ENCODE results near the gene VKORC1. TPM values are rescaled to one million over a fixed set of nuclear protein-coding genes. Genes with fewer than 3 reads are reported as not detected.
A peak's percentile ranks its signal among the peaks of the same experiment; 100 is the strongest.
"Not testable (repeated sequence)": the region's sequence is repeated elsewhere in the genome, so short reads cannot be mapped to it uniquely, and the experiment has no call there.

The VKORC1 gene
- total RNA-seq: 10 to 100 TPM; 62.8 to 63.8 (median 63.5) TPM

DNA sequence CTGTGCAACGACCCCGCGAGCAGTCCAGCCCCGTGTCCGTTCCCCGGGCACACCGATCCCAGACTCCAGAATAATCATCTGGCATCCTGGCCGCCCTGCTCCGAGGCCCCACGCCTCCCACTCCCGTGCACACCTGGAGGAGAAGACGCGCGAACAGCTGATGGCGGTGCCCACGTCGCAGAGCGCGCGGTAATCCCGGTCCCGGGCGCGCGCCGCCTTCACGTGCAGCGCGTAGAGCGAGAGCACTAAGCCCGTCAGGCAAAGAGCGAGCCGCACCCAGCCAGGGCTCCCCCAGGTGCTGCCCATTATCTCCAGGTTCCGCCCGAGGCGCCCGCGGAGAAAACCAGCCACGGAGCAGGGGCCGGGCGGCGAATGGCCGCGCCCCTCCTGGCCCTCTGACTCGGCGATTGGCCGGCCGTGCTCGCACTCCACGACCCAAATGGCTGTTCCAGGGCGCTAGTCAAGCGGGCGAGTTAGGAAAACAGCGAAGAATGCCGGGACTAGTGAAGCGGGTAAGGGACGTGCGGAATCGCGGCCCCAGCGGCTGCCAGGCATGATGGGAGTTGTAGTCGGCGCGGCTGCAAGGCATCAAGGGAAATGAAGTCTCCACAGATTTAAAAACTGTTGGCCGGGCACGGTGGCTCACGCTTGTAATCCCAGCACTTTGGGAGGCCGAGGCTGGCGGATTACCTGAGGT lies at the start of gene VKORC1:
TSS of gene VKORC1 (minus strand) at position 374 of the 697 bp plus-strand sequence. CDS start at position 306, 68 bp downstream.
- ATAC-seq: peak; percentile 94 to 95
- DNase-seq: peak; percentile 77
- H3K27me3 Mint-ChIP-seq (ENCODE audit: low read depth): no peaks in the 10 kb centered on the region
- H3K4me3 Mint-ChIP-seq: peak within 1 kb of the TSS; percentile 97
- H3K36me3 Mint-ChIP-seq (ENCODE audit: insufficient read depth): peaks cover 3% of the 10 kb centered on the region
- peaks cover 26% of the 10 kb centered on the region for H3K4me1 Mint-ChIP-seq (ENCODE audit: low read depth)
- H3K9me3 Mint-ChIP-seq: no peaks in the 10 kb centered on the region

DNA sequence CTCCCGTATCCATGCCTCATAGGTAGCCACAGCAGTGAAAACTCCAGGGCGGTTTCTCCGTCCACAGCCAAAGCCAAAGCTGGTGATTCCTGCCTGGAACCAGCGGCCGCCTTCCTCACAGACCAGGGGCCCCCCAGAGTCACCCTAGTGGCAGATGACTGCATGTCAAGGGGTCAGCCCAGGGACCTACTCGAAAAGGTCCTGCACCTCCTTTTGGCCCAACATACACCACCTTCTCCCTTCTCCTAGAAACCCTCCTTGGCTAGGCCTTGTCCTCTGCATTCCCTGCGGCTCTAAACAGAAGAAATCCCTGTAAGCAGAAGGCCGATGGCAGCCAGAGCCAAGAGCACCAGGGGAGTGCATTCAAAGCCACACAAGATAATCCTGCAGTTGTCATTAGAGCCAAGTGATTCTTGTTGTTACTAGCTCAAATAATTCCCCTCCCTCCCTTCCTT lies 49.1 kb upstream of the VKORC1 start:
- DNase-seq (no peak), ATAC-seq (no peak)
- H3K27me3 Mint-ChIP-seq (ENCODE audit: low read depth): peaks cover 3% of the 10 kb centered on the region
- H3K9me3 Mint-ChIP-seq: no peaks in the 10 kb centered on the region
- H3K4me1 Mint-ChIP-seq (ENCODE audit: low read depth): peaks cover 7% of the 10 kb centered on the region
- no peaks in the 10 kb centered on the region for H3K36me3 Mint-ChIP-seq (ENCODE audit: insufficient read depth)
- H3K4me3 Mint-ChIP-seq: peak overlapping the region; percentile 64

DNA sequence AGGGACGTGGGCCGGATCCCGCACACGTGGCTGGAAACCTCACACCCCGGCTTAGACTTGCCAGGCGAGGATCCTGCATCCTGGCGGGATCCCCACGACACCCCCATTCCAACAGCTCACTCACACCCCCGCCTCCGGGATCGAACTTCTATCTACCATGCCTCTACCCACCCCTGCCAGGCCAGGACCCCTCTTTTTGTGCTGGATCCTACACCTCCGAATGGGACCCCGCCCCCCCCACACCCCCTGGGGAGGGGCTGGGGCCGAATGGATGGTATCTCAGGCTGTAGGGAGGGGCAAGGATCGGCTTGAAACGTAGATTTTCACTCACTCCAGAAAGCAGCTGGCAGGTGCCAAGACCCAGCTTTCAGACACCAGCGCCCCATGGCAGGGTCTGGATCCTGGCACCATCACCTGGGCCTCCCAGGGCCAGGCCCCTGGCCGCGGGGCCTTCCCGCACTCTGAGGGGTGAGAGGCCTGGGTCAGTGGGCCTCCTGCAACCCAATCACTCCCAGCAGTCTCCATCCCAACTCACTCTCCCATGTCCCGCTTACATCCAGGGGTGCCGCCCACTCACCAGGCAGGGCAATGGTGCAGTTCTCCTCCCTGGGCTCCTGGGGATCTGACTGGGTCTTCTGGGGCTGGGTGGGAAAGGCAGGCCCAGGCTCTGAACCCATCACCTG lies 48.6 kb upstream of the VKORC1 start:
- Mint-ChIP-seq H3K9me3 (no peaks in the 10 kb centered on the region), H3K4me1 (ENCODE audit: low read depth) (peaks cover 7% of the 10 kb centered on the region), H3K4me3 (peak overlapping the region; percentile 64), H3K27me3 (ENCODE audit: low read depth) (peaks cover 3% of the 10 kb centered on the region), H3K36me3 (ENCODE audit: insufficient read depth) (no peaks in the 10 kb centered on the region)
- DNase-seq: no peak
- no peak for ATAC-seq

DNA sequence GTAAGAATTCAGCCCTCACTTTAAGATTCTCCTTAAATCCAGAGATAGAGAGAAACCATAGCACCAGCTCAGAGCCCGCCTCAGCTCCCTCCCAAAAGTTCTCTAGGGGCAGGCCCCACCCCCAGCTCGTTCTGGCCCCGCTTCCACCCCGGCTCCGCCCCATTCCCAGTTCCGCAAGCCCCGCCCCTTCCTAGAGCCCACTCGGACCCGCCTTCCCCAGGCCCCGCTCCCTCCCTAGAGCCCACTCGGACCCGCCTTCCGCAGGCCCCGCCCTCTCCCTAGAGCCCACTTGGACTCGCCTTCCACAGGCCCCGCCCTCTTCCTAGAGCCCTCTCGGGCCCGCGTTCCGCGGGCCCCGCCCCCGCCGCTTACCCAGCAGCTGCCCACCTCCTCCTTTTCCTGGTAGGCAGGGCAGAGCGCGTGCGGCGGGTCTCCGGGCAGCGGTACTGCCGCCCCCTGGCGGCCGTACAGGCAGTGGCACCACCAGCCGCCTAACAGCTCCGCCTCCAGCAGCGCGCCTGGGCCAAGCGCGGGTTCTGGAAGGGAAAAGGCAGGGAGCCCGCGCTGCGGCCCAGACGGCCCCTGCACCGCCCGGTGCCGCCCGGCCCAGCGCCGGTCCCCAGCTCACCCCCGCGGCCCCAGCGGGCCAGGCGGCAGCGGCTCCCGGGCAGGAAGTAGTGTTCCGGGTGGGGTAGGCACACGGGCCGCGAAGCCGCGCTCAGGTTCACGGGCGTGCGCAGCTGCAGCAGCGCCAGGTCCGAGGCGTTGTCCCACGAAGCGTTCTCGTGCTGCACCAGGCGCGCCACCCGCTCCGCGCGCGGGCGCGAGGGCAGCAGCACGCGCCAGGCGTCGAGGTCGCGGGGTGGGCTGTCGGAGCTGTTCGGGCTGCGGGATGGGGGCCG lies 47.8 kb upstream of the VKORC1 start:
- Mint-ChIP-seq H3K36me3 (ENCODE audit: insufficient read depth) (no peaks in the 10 kb centered on the region), H3K9me3 (no peaks in the 10 kb centered on the region), H3K27me3 (ENCODE audit: low read depth) (no peaks in the 10 kb centered on the region), H3K4me3 (peak overlapping the region; percentile 46), H3K4me1 (ENCODE audit: low read depth) (peaks cover 6% of the 10 kb centered on the region)
- ATAC-seq: peak; percentile 92 to 94
- peak; percentile 97 for DNase-seq

DNA sequence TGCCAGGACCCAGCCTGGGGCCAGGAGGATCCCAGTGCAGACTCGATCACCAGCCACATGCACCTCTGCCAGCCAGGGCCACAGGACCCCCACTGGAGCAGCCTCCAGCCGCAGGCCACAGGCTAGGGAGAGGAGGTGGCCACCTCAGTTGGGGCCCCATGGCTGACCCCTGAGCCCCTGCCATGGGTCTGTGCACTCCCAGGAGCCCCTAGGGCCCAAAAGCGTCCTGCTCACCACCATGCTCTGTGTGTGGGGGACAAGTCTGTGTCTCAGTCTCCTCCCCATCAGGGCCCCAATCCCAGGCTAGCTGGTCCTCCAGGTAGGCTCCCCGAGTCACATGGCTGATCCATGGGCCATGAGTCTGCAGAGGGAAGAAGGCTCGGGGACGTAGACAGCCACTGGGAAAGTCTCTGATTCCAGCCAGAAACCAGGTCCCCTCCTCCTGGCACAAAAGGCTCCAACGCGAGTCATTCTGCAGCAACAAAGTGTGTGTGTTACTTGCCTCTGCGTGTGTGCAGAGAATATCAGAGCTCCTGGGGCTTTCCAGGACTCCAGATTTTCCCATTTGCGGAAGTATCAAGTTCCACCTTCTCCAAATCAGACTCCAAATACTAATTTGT lies 47.0 kb upstream of the VKORC1 start:
- Mint-ChIP-seq H3K9me3 (no peaks in the 10 kb centered on the region), H3K4me3 (peak overlapping the region; percentile 46), H3K27me3 (ENCODE audit: low read depth) (no peaks in the 10 kb centered on the region), H3K4me1 (ENCODE audit: low read depth) (peaks cover 6% of the 10 kb centered on the region), H3K36me3 (ENCODE audit: insufficient read depth) (no peaks in the 10 kb centered on the region)
- no peak for ATAC-seq
- no peak for DNase-seq

DNA sequence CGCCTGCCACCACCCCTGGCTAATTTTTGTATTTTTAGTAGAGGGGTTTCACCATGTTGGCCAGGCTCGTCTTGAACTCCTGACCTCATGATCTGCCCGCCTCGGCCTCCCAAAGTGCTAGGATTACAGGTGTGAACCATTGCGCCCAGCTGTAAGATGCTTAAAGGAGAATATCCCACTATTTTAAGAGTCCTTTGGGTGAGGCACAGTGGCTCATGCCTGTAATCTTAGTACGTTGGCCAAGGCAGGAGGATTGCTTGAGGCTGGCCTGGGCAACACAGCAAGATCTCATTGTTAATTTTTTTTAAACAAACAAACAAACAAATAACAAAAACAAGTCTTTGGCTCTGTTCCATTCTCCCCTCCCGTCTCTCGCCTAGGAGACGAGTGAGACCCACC lies 46.5 kb upstream of the VKORC1 start:
- H3K4me3 Mint-ChIP-seq; H3K4me1 Mint-ChIP-seq (ENCODE audit: low read depth); H3K27me3 Mint-ChIP-seq (ENCODE audit: low read depth); H3K36me3 Mint-ChIP-seq (ENCODE audit: insufficient read depth); ATAC-seq; H3K9me3 Mint-ChIP-seq; DNase-seq: not testable (repeated sequence)

DNA sequence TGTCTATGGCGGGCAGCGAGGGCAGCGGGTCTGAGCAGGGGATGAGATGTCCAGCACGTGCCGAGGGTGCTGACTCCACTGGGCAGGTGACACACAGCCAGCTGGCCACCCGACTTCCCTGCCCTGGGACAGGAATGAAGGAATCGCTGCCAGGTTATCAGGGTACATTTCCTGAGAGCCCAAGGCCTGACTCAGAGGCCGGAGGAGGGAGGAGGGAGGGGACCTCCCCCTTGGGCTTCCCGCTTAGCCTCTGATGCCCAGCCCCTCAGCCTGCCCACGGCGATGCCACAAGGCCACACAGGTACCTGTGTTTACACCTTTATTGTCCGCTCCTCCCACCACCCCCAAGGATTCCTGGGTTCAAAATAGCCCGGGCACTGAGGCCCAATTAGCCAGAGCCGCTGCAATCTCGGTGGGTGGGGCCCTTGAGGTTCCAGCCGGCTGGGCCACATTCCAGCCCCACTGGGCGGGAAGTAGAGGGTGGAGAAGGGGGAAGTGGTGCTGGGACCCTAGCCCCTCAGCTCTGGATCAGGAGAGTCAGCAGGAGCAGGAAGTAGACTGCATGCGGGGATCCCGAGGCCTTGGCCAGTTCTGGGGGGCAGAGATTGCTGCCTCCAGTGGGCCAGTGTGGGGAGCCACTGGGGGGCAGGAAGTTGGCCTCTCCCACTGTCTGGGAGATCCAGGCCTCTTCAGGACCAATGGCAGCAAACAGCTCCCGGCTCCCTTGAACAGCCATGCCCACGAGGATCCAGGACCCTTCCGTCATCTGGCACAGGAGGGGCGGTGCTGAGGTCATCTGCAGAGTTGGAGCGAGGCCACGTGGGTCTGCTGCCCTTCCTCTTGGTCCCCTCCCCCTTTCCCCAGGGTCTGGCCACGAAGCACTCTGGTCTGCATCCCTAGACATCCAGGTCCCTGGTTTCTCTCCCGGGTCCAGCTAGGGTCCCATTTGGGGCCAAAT lies 44.3 kb upstream of the VKORC1 start:
- ATAC-seq (no peak), DNase-seq (no peak)
- Mint-ChIP-seq H3K27me3 (ENCODE audit: low read depth) (no peaks in the 10 kb centered on the region), H3K4me3 (no peak overlapping the region), H3K36me3 (ENCODE audit: insufficient read depth) (no peaks in the 10 kb centered on the region), H3K9me3 (no peaks in the 10 kb centered on the region), H3K4me1 (ENCODE audit: low read depth) (peaks cover 5% of the 10 kb centered on the region)

DNA sequence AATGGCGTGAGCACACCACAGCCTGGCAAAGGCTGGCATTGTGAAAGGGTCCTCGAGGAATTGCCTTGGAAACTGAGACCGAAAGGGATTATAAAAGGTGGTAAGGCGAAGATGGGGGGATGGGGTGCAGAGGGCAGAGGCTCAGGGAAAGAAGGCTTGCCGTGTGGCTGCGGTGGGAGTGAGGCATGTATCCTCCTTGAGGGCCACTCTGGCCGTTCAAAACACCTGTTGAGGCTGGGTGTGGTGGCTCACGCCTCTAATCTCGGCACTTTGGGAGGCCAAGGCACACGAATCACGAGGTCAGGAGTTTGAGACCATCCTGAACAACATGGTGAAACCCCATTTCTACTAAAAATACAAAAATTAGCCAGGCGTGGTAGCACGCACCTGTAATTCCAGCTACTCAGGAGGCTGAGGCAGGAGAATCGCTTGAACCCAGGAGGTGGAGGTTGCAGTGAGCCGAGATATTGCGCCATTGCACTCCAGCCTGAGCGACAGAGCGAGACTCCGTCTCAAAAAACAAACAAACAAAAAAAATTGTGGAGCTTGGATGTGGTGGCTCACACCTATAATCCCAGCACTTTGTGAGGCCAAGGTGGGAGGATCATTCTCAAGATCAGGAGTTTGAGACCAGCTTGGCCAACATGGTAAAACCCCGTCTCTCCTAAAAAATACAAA lies 42.4 kb upstream of the VKORC1 start:
- not testable (repeated sequence) for H3K9me3 Mint-ChIP-seq; H3K4me1 Mint-ChIP-seq (ENCODE audit: low read depth); DNase-seq; ATAC-seq; H3K4me3 Mint-ChIP-seq; H3K27me3 Mint-ChIP-seq (ENCODE audit: low read depth); H3K36me3 Mint-ChIP-seq (ENCODE audit: insufficient read depth)

DNA sequence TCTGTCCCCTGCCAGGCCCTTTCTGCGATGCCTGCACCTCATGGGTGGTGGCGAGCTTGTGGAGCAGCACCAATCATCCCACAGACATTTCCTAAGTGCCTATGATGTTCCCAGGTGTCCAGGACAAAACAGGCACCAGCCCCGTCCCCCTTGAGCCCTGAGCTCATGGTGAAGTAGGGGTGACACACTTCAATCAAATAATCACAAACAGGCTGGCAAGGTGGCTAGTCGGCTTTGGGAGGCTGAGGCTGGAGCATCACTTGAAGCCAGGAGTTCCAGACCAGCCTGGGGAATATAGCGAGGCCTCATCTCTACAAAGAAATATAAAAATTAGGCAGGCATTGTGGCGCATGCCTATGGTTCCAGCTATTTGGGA lies 41.7 kb upstream of the VKORC1 start:
- no peak for DNase-seq
- Mint-ChIP-seq H3K4me1 (ENCODE audit: low read depth) (no peaks in the 10 kb centered on the region), H3K9me3 (no peaks in the 10 kb centered on the region), H3K4me3 (no peak overlapping the region), H3K27me3 (ENCODE audit: low read depth) (no peaks in the 10 kb centered on the region), H3K36me3 (ENCODE audit: insufficient read depth) (no peaks in the 10 kb centered on the region)
- no peak for ATAC-seq

DNA sequence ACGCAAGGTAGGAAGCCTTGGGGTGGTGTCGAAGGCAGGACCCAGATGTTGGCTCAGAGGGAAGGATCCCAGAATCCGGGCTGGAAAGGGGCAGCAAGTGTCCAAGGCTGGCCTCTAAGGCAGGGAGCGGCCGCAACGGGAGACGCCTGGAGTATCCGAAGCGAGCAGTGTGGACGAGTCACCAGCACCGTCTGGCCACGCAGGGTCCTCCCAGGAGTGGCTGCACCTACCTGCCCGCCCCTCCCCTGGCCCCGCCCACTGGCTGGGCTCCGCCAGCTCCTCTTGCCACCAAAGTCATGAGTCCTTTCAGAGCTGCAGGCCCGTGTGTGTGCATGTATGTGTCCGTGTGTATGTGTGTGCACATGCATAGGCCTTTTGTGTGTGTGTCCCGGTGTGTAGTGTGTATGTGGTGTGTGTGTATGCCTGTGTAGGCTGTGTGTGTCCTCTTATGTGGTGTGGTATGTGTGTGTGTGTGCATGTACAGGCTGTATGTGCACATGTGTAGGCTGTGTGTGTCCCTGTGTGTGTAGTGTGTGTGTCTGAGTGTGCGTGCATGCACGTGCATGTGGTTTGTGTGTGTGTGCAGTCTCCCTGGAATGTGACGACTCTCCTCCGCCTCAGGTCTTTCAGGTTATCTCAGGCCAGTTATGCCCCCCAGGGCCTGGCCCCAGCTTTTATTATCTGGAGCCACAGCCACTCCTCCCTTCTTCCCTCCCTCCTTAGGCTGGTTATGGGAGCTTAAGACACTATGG lies 41.1 kb upstream of the VKORC1 start, which contains the start of gene PRSS8:
TSS of gene PRSS8 (minus strand) at position 193 of the 752 bp plus-strand sequence. CDS start 229 bp downstream, outside the sequence.
- no peak for DNase-seq
- H3K4me1 Mint-ChIP-seq (ENCODE audit: low read depth): no peaks in the 10 kb centered on the region
- H3K4me3 Mint-ChIP-seq: no peak within 1 kb of the TSS
- no peaks in the 10 kb centered on the region for H3K27me3 Mint-ChIP-seq (ENCODE audit: low read depth)
- H3K9me3 Mint-ChIP-seq: no peaks in the 10 kb centered on the region
- peaks cover 3% of the 10 kb centered on the region for H3K36me3 Mint-ChIP-seq (ENCODE audit: insufficient read depth)
- no peak for ATAC-seq

DNA sequence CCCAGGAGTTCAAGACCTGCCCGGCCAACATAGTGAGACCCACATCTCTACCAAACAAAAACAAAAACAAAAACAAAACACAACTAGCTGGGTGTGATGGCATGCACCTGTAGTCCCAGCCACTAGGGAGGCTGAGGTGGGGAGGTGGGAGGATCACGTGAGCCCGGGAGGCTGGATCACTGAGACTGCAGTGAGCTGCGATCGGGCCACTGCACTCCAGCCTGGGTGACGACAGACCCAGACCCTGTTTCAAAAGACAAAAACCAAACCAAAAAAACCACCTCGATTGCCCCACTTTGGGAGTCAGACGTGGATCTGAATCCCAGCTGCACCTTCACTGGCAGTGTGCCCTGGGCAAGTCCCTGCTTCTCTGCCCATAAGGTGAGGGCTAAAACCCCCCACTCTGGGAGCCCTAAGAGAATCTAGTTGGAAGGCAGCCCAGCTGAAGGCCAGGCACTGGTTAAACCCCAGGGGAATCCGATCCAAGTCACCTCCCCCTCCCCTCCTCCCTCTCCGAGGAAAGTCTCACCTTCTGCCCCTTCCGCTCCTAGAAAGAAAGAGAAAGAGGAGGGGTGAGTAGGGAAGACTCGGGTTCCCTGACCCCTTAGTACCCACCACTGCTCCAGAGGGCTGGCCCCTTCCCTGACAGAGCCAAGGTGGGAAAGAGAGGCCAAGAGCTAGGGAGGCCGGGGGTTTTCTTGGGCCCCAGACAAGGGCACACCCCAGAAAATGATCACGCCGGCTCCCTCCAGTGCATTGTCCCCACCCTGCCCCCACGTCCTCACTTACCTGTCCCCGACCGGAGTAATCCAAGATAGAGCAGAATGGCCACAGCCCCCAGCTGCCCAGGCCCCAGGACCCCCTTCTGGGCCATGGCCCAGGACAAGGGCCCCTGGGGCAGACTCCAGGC lies 40.3 kb upstream of the VKORC1 start:
- H3K4me3 Mint-ChIP-seq: no peak overlapping the region
- no peaks in the 10 kb centered on the region for H3K4me1 Mint-ChIP-seq (ENCODE audit: low read depth)
- no peaks in the 10 kb centered on the region for H3K9me3 Mint-ChIP-seq
- H3K27me3 Mint-ChIP-seq (ENCODE audit: low read depth): no peaks in the 10 kb centered on the region
- peaks cover 4% of the 10 kb centered on the region for H3K36me3 Mint-ChIP-seq (ENCODE audit: insufficient read depth)
- DNase-seq (no peak), ATAC-seq (no peak)

All from activated T-cell treated with anti-CD3 and anti-CD28 coated beads, Interleukin-2, amount 50 U/mL, for 4 hours (primary cell).